Bronchial epithelial cell (primary cell): ENCODE measurements around the gene ZMAT5. TPM values are rescaled to one million over a fixed set of nuclear protein-coding genes. Genes with fewer than 3 reads are reported as not detected.

Experiments
- DNase-seq: peaks from one replicate; pipeline ENCODE4 v3.0.0-alpha.2; 2010; ENCODE audit warnings: low read depth
- FAIRE-seq: peaks from 2 replicates; lab custom pipeline; 2011; peaks lifted over from hg19 to GRCh38; lab: Jason Lieb, UNC
- H3K27me3 ChIP-seq: 2 replicates; pipeline ENCODE4 v1.5.1; 2011; ENCODE audit warnings: low read length; ENCODE audit not compliant: control insufficient read depth, insufficient read depth
- H3K36me3 ChIP-seq: 2 replicates; pipeline ENCODE4 v1.5.1; 2011; ENCODE audit warnings: low read length; ENCODE audit not compliant: control insufficient read depth, insufficient read depth
- H3K4me3 ChIP-seq: 2 replicates; pipeline ENCODE4 v1.5.1; 2011; ENCODE audit warnings: mild to moderate bottlenecking, low read depth, low read length, control low read depth
- CTCF ChIP-seq: IDR thresholded peaks from 2 replicates; pipeline ENCODE4 v1.5.1; 2011; ENCODE audit warnings: mild to moderate bottlenecking, moderate library complexity, low read length, control low read depth, inconsistent platforms; ENCODE audit not compliant: insufficient read depth, severe bottlenecking
- total RNA-seq: library from RNA; depleted of rRNA; stranded (reverse); fragments of >200 nt; gene quantifications from 2 replicates; pipeline ENCODE4 v1.2.1, GENCODE V29; 2014

The ZMAT5 gene
- total RNA-seq, 1 donor from 2014 or later, result 24.7 TPM

GRCh38 chr22:29750559-29751538 lies 16.0 kb downstream of the ZMAT5 start:
- H3K4me3 ChIP-seq, result no peak overlapping the region
- FAIRE-seq, result no peak
- peak; percentile 45 for DNase-seq
- no peak for TF ChIP-seq CTCF
- H3K36me3 ChIP-seq, result peaks cover 1% of the 10 kb centered on the region
- H3K27me3 ChIP-seq, result no peaks in the 10 kb centered on the region

GRCh38 chr22:29750029-29750428 lies 16.8 kb downstream of the ZMAT5 start:
- no peak for DNase-seq
- no peaks in the 10 kb centered on the region for H3K27me3 ChIP-seq
- H3K36me3 ChIP-seq, result peaks cover 1% of the 10 kb centered on the region
- no peak for FAIRE-seq
- TF ChIP-seq CTCF, result no peak
- H3K4me3 ChIP-seq, result no peak overlapping the region

- FAIRE-seq (no peak), DNase-seq (peak; percentile 27)
- no peak for TF ChIP-seq CTCF
- Histone ChIP-seq H3K36me3 (peaks cover 1% of the 10 kb centered on the region), H3K27me3 (no peaks in the 10 kb centered on the region), H3K4me3 (no peak overlapping the region)
Measured at GRCh38 chr22:29748248-29748893, 18.4 kb downstream of the ZMAT5 start.

GRCh38 chr22:29747832-29748231 lies 19.0 kb downstream of the ZMAT5 start:
- no peak for FAIRE-seq

GRCh38 chr22:29744902-29745301 lies 21.9 kb downstream of the ZMAT5 start:
- FAIRE-seq, result peak; percentile 99
- H3K36me3 ChIP-seq, result peaks cover 1% of the 10 kb centered on the region
- peak; percentile 98 for DNase-seq
- no peak for TF ChIP-seq CTCF
- H3K4me3 ChIP-seq, result no peak overlapping the region
- no peaks in the 10 kb centered on the region for H3K27me3 ChIP-seq

More at GRCh38 chr22:29747832-29748231, 19.0 kb downstream of the ZMAT5 start:
- Histone ChIP-seq H3K4me3 (no peak overlapping the region), H3K27me3 (no peaks in the 10 kb centered on the region), H3K36me3 (peaks cover 1% of the 10 kb centered on the region)
- DNase-seq, result no peak
- TF ChIP-seq CTCF, result no peak
